ENCODE data around the gene PRUNE2.

The PRUNE2 gene

GRCh38 chr9:76654051-76654461 lies 251.9 kb downstream of the PRUNE2 start:
- no peak for DNase-seq

GRCh38 chr9:76652894-76653293 lies 253.0 kb downstream of the PRUNE2 start:
- no peak for DNase-seq

- no peak for DNase-seq
Observed at GRCh38 chr9:76651119-76651705, 254.7 kb downstream of the PRUNE2 start.

- no peak for DNase-seq
Observed at GRCh38 chr9:76650692-76651091, 255.2 kb downstream of the PRUNE2 start.

- no peak for DNase-seq
Observed at GRCh38 chr9:76649894-76650293, 256.0 kb downstream of the PRUNE2 start.

- DNase-seq, result no peak
Observed at GRCh38 chr9:76646249-76646648, 259.7 kb downstream of the PRUNE2 start.

- DNase-seq, result no peak
Observed at GRCh38 chr9:76644647-76645250, 261.2 kb downstream of the PRUNE2 start.

GRCh38 chr9:76644171-76644570 lies 261.7 kb downstream of the PRUNE2 start:
- DNase-seq, result no peak

- no peak for DNase-seq
Observed at GRCh38 chr9:76643399-76644117, 262.4 kb downstream of the PRUNE2 start.

GRCh38 chr9:76642701-76643209 lies 263.2 kb downstream of the PRUNE2 start:
- DNase-seq, result no peak

GRCh38 chr9:76642074-76642473 lies 263.8 kb downstream of the PRUNE2 start:
- no peak for DNase-seq

GRCh38 chr9:76638001-76638400 lies 267.9 kb downstream of the PRUNE2 start:
- no peak for DNase-seq

- DNase-seq, result no peak
Observed at GRCh38 chr9:76637416-76637815, 268.5 kb downstream of the PRUNE2 start.

- no peak for DNase-seq
Observed at GRCh38 chr9:76634356-76635054, 271.4 kb downstream of the PRUNE2 start.

GRCh38 chr9:76630916-76631315 lies 275.0 kb downstream of the PRUNE2 start:
- DNase-seq, result no peak

- DNase-seq, result no peak
Observed at GRCh38 chr9:76629205-76629990, 276.5 kb downstream of the PRUNE2 start.

- DNase-seq, result no peak
Observed at GRCh38 chr9:76628155-76628554, 277.8 kb downstream of the PRUNE2 start.

GRCh38 chr9:76626980-76627379 lies 278.9 kb downstream of the PRUNE2 start:
- DNase-seq, result no peak

- DNase-seq, result no peak
Observed at GRCh38 chr9:76626141-76626540, 279.8 kb downstream of the PRUNE2 start.

- peak; percentile 31 for DNase-seq
Observed at GRCh38 chr9:76624391-76625048, 281.4 kb downstream of the PRUNE2 start.

- no peak for DNase-seq
Observed at GRCh38 chr9:76620996-76621395, 284.9 kb downstream of the PRUNE2 start.

GRCh38 chr9:76620581-76620980 lies 285.3 kb downstream of the PRUNE2 start:
- DNase-seq, result no peak

All from retina (tissue), 1 donor.